HepG2 (cell line): Measurements from ENCODE around the gene IFNL1. TPM values are rescaled to one million over a fixed set of nuclear protein-coding genes. Genes with fewer than 3 reads are reported as not detected.

Experiments used
- ARNT2 ChIP-seq: sonication (generic); formaldehyde crosslinking; IDR thresholded peaks from 2 replicates; pipeline ENCODE4 v1.8.0; 2022; ENCODE audit warnings: mild to moderate bottlenecking, low read depth, missing genetic modification reagents, moderate library complexity
- HNRNPUL1 ChIP-seq: fragments of 200-400 bp; formaldehyde crosslinking; IDR thresholded peaks from 2 replicates; pipeline ENCODE4 v1.6.1; 2017; ENCODE audit warnings: low read depth, mild to moderate bottlenecking, low read length, moderate library complexity
- IKZF1 ChIP-seq: fragments of 450-650 bp; IDR thresholded peaks from 2 replicates; pipeline ENCODE4 v1.7.1; 2016
- KDM3A ChIP-seq: IDR thresholded peaks from 2 replicates; pipeline ENCODE4 v1.6.1; 2018; ENCODE audit warnings: low read depth, missing compliant biosample characterization
- MED8 ChIP-seq: sonication (generic); formaldehyde crosslinking; IDR thresholded peaks from 2 replicates; pipeline ENCODE4 v1.8.1; 2023; ENCODE audit warnings: mild to moderate bottlenecking, missing genetic modification reagents; ENCODE audit not compliant: insufficient replicate concordance
- MXI1 ChIP-seq: IDR thresholded peaks from 3 replicates; pipeline ENCODE4 v1.6.1; 2012; ENCODE audit warnings: low read depth, low read length, inconsistent platforms, borderline replicate concordance
- NFIC ChIP-seq: IDR thresholded peaks from 2 replicates; pipeline ENCODE4 v1.6.1; 2012; ENCODE audit warnings: mild to moderate bottlenecking, low read length, inconsistent platforms
- NFKBIZ ChIP-seq: IDR thresholded peaks from 2 replicates; pipeline ENCODE4 v1.6.1; 2018; ENCODE audit warnings: missing genetic modification reagents, missing compliant biosample characterization
- PRMT3 ChIP-seq: sonication (generic); formaldehyde crosslinking; IDR thresholded peaks from 2 replicates; pipeline ENCODE4 v1.8.1; 2022; ENCODE audit warnings: low read depth, mild to moderate bottlenecking, moderate library complexity, missing genetic modification reagents, borderline replicate concordance
- PRPF4 ChIP-seq: fragments of 200-400 bp; formaldehyde crosslinking; IDR thresholded peaks from 2 replicates; pipeline ENCODE4 v1.6.1; 2016; ENCODE audit warnings: low read length, low read depth; ENCODE audit not compliant: poor library complexity, severe bottlenecking
- RFX5 ChIP-seq: IDR thresholded peaks from 2 replicates; pipeline ENCODE4 v1.6.1; 2011; ENCODE audit warnings: low read depth, low read length, improper control_type of control experiment
- SNAI1 ChIP-seq: sonication (generic); formaldehyde crosslinking; IDR thresholded peaks from 2 replicates; pipeline ENCODE4 v1.5.0; 2020; ENCODE audit warnings: mild to moderate bottlenecking, missing genetic modification reagents, borderline replicate concordance
- WIZ ChIP-seq: sonication (generic); formaldehyde crosslinking; IDR thresholded peaks from 2 replicates; pipeline ENCODE4 v1.5.1; 2020; ENCODE audit warnings: mild to moderate bottlenecking, missing genetic modification reagents
- ZBTB1 ChIP-seq: sonication (generic); formaldehyde crosslinking; IDR thresholded peaks from 2 replicates; pipeline ENCODE4 v1.4.0; 2020; ENCODE audit warnings: missing genetic modification reagents, borderline replicate concordance
- ZBTB8A ChIP-seq: sonication (generic); formaldehyde crosslinking; IDR thresholded peaks from 2 replicates; pipeline ENCODE4 v1.4.0; 2020; ENCODE audit warnings: mild to moderate bottlenecking, low read depth, missing genetic modification reagents, borderline replicate concordance
- ZFP36L1 ChIP-seq: sonication (generic); formaldehyde crosslinking; IDR thresholded peaks from 2 replicates; pipeline ENCODE4 v1.8.0; 2022; ENCODE audit warnings: mild to moderate bottlenecking, missing genetic modification reagents, moderate library complexity
- ZMYM4 ChIP-seq: sonication (generic); formaldehyde crosslinking; IDR thresholded peaks from 2 replicates; pipeline ENCODE4 v1.8.1; 2023; ENCODE audit warnings: mild to moderate bottlenecking, missing genetic modification reagents
- ZNF180 ChIP-seq: sonication (generic); formaldehyde crosslinking; IDR thresholded peaks from 2 replicates; pipeline ENCODE4 v1.4.0; 2020; ENCODE audit warnings: low read depth, missing genetic modification reagents, borderline replicate concordance
- ZNF276 ChIP-seq: sonication (generic); formaldehyde crosslinking; IDR thresholded peaks from 2 replicates; pipeline ENCODE4 v1.4.0; 2020; ENCODE audit warnings: mild to moderate bottlenecking, low read depth, missing genetic modification reagents
- ZNF335 ChIP-seq: sonication (generic); formaldehyde crosslinking; IDR thresholded peaks from 2 replicates; pipeline ENCODE4 v1.4.0; 2020; ENCODE audit warnings: missing genetic modification reagents
- ZNF441 ChIP-seq: sonication (generic); formaldehyde crosslinking; IDR thresholded peaks from 2 replicates; pipeline ENCODE4 v1.7.0; 2021; ENCODE audit warnings: missing genetic modification reagents, borderline replicate concordance
- ZNF496 ChIP-seq: sonication (generic); formaldehyde crosslinking; IDR thresholded peaks from 2 replicates; pipeline ENCODE4 v1.8.1; 2023; ENCODE audit warnings: mild to moderate bottlenecking, moderate library complexity, missing genetic modification reagents; ENCODE audit not compliant: insufficient replicate concordance
- ZNF567 ChIP-seq: sonication (generic); formaldehyde crosslinking; IDR thresholded peaks from 2 replicates; pipeline ENCODE4 v1.8.1; 2023; ENCODE audit warnings: mild to moderate bottlenecking, missing genetic modification reagents, borderline replicate concordance
- ZNF614 ChIP-seq: IDR thresholded peaks from 2 replicates; pipeline ENCODE4 v1.6.1; 2018; ENCODE audit warnings: missing biosample characterization, missing genetic modification reagents, inconsistent platforms, borderline replicate concordance
- ZNF850 ChIP-seq: sonication (generic); formaldehyde crosslinking; conservative IDR thresholded peaks from 2 replicates; pipeline ENCODE4 v1.9.0; 2021; ENCODE audit warnings: mild to moderate bottlenecking, missing genetic modification reagents
- polyA plus RNA-seq, 8 experiments: library from polyadenylated mRNA; depleted of rRNA in 3 of 8; stranded (reverse) in 7 of 8; unstranded in 1 of 8; fragments of >200 nt; fragmentation: Illumina TruSeq in 4 of 8; extraction: Trizol in 4 of 8; gene quantifications; 2 replicates each; pipeline versions ENCODE4 v1.2.1 to v1.2.3, GENCODE V29; 2011 to 2016; ENCODE audit warnings: low read depth in 4 of 8, missing spikeins in 1 of 8, mixed read lengths in 1 of 8; ENCODE audit not compliant: insufficient read depth in 1 of 8
- total RNA-seq, 5 experiments: library from RNA; depleted of rRNA; stranded (reverse); fragments of >200 nt; fragmentation: Illumina TruSeq; extraction: Trizol; gene quantifications; 2 replicates each; pipeline ENCODE4 v1.2.3, GENCODE V29; 2016; ENCODE audit warnings: low read depth in 1 of 5
- TF ChIP-seq, protein P1 (sequence below): sonication (generic); formaldehyde crosslinking; IDR thresholded peaks from 2 replicates; pipeline ENCODE4 v1.5.0; 2020; ENCODE audit warnings: mild to moderate bottlenecking, missing genetic modification reagents, borderline replicate concordance

Gene IFNL1
- total and polyA plus RNA-seq, 2 of the 13 experiments (the other 11 are each of a cell fraction or from before 2014, with no cell fraction given): not detected

DNA sequence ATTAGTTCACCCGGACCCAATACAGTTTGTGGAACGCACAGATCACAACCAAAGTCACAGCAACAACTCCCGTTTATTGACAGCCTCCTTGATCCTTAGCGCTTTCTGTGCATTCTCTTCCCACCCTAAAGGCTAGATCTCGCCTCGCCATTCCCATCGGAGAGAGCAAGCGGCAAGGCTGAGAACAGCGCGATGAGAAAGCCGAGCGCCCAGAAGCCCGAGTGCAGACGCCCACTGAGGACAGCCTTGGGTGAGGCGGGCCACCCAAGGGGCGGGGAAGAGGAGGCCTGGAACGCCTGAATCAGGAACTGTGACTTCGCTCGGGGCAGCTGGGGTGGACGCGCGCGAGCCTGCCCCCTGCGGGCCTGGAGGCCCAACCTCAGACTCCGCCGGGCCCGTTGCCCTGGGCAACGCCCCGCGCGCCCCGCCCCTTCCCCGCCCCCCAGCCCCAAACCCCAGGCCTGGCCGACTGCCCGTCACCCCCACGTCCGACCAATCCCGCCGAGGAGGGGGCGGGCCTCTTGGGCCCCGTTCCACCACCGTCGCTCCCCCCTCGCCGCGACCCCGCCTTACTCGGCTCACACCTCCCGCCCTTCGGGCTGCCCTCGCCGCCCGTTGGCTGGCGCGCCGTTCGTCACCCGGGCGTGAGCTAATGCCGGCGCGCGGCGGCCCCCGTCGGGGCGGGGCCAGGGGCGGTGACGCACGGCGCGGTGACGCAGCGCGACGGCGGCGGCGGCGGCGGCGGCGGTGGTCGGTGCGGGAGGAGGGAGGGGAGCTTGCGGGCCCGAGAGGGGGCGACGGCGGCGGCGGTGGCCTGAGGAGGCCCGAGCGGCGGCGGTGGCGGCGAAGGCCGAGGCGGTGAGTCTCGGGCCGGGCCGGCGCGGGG is 45.8 kb downstream of the IFNL1 start, which contains the start of gene SAMD4B (continued):
- no peak for TF ChIP-seq PRPF4
- no peak for TF ChIP-seq ZNF614
- TF ChIP-seq NFIC: no peak
- no peak for TF ChIP-seq ZBTB1 (CRISPR knock-in tag)
- no peak for TF ChIP-seq SNAI1 (CRISPR knock-in tag)
- TF ChIP-seq KDM3A: no peak; the same call in 1 of the 2 replicates
- TF ChIP-seq, protein P1, sequence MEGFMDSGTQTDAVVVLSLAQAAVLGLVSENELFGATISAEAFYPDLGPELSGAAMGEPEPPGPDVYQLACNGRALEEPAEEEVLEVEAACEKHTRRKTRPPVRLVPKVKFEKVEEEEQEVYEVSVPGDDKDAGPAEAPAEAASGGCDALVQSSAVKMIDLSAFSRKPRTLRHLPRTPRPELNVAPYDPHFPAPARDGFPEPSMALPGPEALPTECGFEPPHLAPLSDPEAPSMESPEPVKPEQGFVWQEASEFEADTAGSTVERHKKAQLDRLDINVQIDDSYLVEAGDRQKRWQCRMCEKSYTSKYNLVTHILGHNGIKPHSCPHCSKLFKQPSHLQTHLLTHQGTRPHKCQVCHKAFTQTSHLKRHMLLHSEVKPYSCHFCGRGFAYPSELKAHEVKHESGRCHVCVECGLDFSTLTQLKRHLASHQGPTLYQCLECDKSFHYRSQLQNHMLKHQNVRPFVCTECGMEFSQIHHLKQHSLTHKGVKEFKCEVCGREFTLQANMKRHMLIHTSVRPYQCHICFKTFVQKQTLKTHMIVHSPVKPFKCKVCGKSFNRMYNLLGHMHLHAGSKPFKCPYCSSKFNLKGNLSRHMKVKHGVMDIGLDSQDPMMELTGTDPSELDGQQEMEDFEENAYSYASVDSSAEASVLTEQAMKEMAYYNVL (CRISPR knock-in tag): peak; percentile 76; the same call in 1 of the 2 replicates
- no peak for TF ChIP-seq ZNF496 (CRISPR knock-in tag)
- TF ChIP-seq MXI1: peak; percentile 82; the same call in 2 of the 3 replicates
- no peak for TF ChIP-seq ZNF180 (CRISPR knock-in tag)
- peak; percentile 51; the same call in 1 of the 2 replicates for TF ChIP-seq ZNF441 (CRISPR knock-in tag)
- no peak for TF ChIP-seq WIZ (CRISPR knock-in tag)
- TF ChIP-seq ZFP36L1 (CRISPR knock-in tag): no peak
- TF ChIP-seq ZNF850 (CRISPR knock-in tag): no peak
- TF ChIP-seq IKZF1: no peak
- peak; percentile 89; the same call in 1 of the 2 replicates for TF ChIP-seq ZBTB8A (CRISPR knock-in tag)
- TF ChIP-seq PRMT3 (CRISPR knock-in tag): no peak; the same call in 1 of the 2 replicates
- peak; percentile 36 for TF ChIP-seq RFX5
- no peak for TF ChIP-seq ZNF276 (CRISPR knock-in tag)
- TF ChIP-seq HNRNPUL1: no peak
- peak; percentile 90 for TF ChIP-seq NFKBIZ (CRISPR knock-in tag)
- peak; percentile 90 for TF ChIP-seq ZNF335 (CRISPR knock-in tag)
- peak; percentile 90; the same call in 1 of the 2 replicates for TF ChIP-seq ZMYM4 (CRISPR knock-in tag)
- TF ChIP-seq MED8 (CRISPR knock-in tag): peak; percentile 64
- TF ChIP-seq ARNT2 (CRISPR knock-in tag): peak; percentile 58
- 0 out of 2 replicates have a peak, but pooled peaks have one; percentile 34 for TF ChIP-seq ZNF567
